ENCODE data around the gene RAB2B.
"Not testable (repeated sequence)": the region's sequence is repeated elsewhere in the genome, so short reads cannot be mapped to it uniquely, and the experiment has no call there.

RAB2B gene

DNA sequence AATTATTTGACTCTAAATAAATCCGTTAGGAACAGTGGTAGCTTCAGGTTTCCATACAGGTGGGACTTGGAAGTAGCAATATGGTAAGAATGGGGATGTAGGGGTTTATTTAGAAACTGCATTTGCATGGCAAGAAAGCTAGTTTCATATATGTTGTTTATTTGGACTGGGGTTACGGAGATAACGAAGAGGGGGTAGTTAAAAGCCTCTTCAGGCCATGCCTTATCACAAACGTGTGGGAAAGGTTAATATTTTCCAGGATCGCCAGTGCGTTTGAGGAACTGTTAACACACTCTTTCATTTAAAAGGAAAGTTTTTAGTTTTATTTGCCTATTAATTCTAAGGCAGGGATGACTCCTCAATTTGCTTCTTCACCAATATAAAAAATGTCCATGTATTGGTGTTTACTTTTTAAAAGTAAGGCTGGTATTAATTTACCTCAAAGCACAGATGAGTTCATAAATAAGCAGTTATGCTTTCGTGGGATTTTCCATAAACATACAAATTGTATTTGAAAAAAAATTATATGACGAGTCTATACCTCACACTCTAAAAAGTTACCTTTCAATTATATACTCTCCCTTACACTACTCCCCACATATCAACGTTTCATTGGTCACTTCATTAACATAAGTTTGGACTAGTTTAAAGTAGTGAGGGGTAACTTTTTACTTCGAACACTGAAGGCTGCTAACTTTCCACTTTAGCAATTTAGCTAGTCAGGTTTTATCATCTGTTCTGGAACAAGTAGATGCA is 814 bp downstream of the RAB2B start:
- H3K27ac ChIP-seq (ENCODE audit: low read length) = peak overlapping the region; percentile 70
- H3K27me3 ChIP-seq (ENCODE audit: low read depth, low read length) = no peaks in the 10 kb centered on the region
- H3K4me1 ChIP-seq (ENCODE audit: control insufficient read depth in 1 of 2, insufficient read depth in 2 of 2, low read length in 2 of 2) = peaks cover 4 to 30% of the 10 kb centered on the region in 2 donors
- H3K9me3 ChIP-seq (ENCODE audit: control insufficient read depth in 1 of 2, low read length in 2 of 2) = no peaks in the 10 kb centered on the region
- peaks cover 3 to 24% of the 10 kb centered on the region in 2 donors for H3K36me3 ChIP-seq (ENCODE audit: control insufficient read depth in 1 of 2, insufficient read depth in 2 of 2, low read length in 2 of 2)
- peak overlapping the region; percentile 86 to 99 for H3K4me3 ChIP-seq (ENCODE audit: low read depth in 1 of 2, low read length in 2 of 2)

DNA sequence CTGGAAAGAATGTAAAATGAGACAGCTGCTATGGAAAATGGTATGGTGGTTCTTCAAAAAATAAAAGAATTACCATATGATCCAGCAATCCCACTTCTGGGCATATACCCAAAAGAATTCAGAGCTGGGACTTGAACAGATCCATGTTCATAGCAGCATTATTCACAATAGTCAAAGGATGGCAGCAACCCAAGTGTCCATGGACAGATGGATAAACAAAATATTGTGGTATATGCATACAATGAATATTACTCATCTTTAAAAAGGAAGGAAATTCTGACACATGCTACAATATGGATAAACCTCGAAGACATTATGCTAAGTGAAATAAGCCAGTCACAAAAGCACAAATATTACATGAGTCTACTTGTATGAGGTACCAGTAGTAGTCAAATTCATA is 9.1 kb downstream of the RAB2B start:
- Histone ChIP-seq H3K27me3 (ENCODE audit: low read depth, low read length) (no peaks in the 10 kb centered on the region), H3K27ac (ENCODE audit: low read length) (no peak overlapping the region), H3K9me3 (ENCODE audit: control insufficient read depth in 1 of 2, low read length in 2 of 2) (no peaks in the 10 kb centered on the region), H3K4me1 (ENCODE audit: control insufficient read depth in 1 of 2, insufficient read depth in 2 of 2, low read length in 2 of 2) (no peaks in the 10 kb centered on the region), H3K4me3 (ENCODE audit: low read depth in 1 of 2, low read length in 2 of 2) (no peak overlapping the region), H3K36me3 (ENCODE audit: control insufficient read depth in 1 of 2, insufficient read depth in 2 of 2, low read length in 2 of 2) (peaks cover 19 to 36% of the 10 kb centered on the region in 2 donors)

DNA sequence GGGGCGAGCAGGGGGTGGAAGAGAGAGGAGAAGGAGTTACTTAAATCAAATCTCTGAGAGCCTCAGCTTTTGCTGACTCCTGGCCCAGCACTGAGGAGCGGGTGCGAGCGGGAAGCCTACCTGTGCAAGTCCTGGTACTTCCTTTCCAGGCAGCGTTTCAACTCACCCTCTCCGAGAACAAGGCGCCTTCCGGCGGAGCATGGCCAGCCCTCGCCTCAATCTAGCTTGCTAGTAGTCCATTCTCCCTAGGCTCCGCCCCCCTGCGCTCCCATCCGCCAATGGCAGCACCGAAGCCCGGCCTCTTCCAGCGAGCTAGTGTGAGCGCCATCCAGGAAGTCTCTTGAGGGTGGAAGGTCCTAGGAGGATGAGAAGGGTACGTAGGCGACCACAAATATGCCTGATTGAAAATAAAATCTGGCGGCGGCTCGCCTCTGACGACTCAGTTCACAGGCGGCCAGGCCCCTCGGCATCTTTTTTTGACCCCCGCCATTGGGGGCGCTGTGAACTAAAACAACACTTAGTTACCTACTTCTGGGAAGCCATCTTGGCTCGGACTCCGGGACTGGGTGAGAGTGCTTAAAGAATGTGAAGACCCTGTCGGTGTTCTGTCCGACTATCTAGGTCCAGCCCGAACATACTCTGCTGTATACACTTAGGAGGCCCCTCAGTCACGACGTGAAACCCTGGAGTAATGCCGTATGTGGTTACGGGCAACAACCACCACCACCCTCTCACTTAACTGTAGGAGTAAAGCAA is 20.7 kb downstream of the RAB2B start, which contains the start of gene CHD8:
Gene CHD8 (minus strand): TSS at position 212 of the 756 bp plus-strand sequence. CDS start 24,480 bp downstream, outside the sequence.
- peaks cover 6 to 12% of the 10 kb centered on the region in 2 donors for H3K36me3 ChIP-seq (ENCODE audit: control insufficient read depth in 1 of 2, insufficient read depth in 2 of 2, low read length in 2 of 2)
- no peaks in the 10 kb centered on the region for H3K9me3 ChIP-seq (ENCODE audit: control insufficient read depth in 1 of 2, low read length in 2 of 2)
- peak within 1 kb of the TSS; percentile 99 for H3K27ac ChIP-seq (ENCODE audit: low read length)
- peaks cover 7 to 21% of the 10 kb centered on the region in 2 donors for H3K4me1 ChIP-seq (ENCODE audit: control insufficient read depth in 1 of 2, insufficient read depth in 2 of 2, low read length in 2 of 2)
- no peaks in the 10 kb centered on the region for H3K27me3 ChIP-seq (ENCODE audit: low read depth, low read length)
- H3K4me3 ChIP-seq (ENCODE audit: low read depth in 1 of 2, low read length in 2 of 2) = peak within 1 kb of the TSS; percentile 88 to 93

DNA sequence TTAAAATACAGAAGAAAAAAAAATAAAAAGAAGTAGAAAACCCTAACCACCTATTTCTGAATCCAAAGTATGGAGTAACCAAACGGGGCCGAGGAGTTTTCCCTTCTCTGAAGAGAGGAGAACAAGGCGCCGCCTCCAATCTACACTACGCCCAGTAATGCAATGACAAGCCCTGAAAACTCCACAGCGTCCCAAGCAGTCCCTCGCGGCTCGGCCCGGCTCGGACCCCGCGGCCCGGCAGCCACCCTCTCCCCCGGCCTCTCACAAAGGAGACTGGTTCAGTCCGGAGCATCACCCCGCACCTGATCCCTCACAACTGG is 21.2 kb downstream of the RAB2B start:
- Histone ChIP-seq H3K4me1 (ENCODE audit: control insufficient read depth in 1 of 2, insufficient read depth in 2 of 2, low read length in 2 of 2) (peaks cover 7 to 21% of the 10 kb centered on the region in 2 donors), H3K36me3 (ENCODE audit: control insufficient read depth in 1 of 2, insufficient read depth in 2 of 2, low read length in 2 of 2) (peaks cover 6 to 7% of the 10 kb centered on the region in 2 donors)

DNA sequence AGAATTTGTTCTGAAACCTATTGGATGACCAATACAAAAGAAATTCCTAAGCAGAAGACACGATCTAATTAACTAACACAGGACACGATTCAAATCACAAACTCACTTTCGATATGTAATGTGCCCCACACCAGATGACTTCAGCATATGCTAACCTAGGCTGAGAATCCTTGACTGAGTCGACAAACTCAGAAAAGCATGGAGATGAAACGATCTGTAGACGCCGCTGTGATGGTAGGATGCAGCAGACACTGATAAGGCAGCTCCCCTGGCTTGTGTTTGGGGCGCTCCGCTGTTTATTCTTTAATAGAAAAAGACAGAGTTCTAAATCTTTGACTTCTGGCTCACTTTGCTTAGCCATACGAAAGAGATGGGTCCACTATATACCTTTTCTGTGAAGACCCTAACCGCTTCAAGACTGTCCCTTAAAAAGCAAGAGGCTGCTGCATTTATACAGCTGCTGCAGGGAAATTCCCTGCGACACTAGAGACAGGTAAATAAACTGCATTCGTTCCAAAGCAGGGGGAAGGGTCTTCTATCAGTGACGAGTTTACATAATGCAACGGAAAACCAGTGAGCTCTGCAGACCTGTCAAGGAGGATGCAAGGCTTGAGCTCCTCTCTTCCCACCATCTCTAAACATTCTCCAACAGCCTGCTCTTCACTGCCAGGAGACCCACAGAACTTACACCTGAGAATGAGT is 21.8 kb downstream of the RAB2B start:
- peaks cover 7 to 21% of the 10 kb centered on the region in 2 donors for H3K4me1 ChIP-seq (ENCODE audit: control insufficient read depth in 1 of 2, insufficient read depth in 2 of 2, low read length in 2 of 2)
- H3K4me3 ChIP-seq (ENCODE audit: low read depth in 1 of 2, low read length in 2 of 2) = peak overlapping the region; percentile 88 to 93
- no peaks in the 10 kb centered on the region for H3K9me3 ChIP-seq (ENCODE audit: control insufficient read depth in 1 of 2, low read length in 2 of 2)
- peaks cover 4% of the 10 kb centered on the region in 2 donors for H3K36me3 ChIP-seq (ENCODE audit: control insufficient read depth in 1 of 2, insufficient read depth in 2 of 2, low read length in 2 of 2)
- H3K27ac ChIP-seq (ENCODE audit: low read length) = peak overlapping the region; percentile 99
- H3K27me3 ChIP-seq (ENCODE audit: low read depth, low read length) = no peaks in the 10 kb centered on the region

More for the DNA sequence above, 21.2 kb downstream of the RAB2B start:
- Histone ChIP-seq H3K9me3 (ENCODE audit: control insufficient read depth in 1 of 2, low read length in 2 of 2) (no peaks in the 10 kb centered on the region), H3K4me3 (ENCODE audit: low read depth in 1 of 2, low read length in 2 of 2) (peak overlapping the region; percentile 88 to 93), H3K27ac (ENCODE audit: low read length) (peak overlapping the region; percentile 99), H3K27me3 (ENCODE audit: low read depth, low read length) (no peaks in the 10 kb centered on the region)

DNA sequence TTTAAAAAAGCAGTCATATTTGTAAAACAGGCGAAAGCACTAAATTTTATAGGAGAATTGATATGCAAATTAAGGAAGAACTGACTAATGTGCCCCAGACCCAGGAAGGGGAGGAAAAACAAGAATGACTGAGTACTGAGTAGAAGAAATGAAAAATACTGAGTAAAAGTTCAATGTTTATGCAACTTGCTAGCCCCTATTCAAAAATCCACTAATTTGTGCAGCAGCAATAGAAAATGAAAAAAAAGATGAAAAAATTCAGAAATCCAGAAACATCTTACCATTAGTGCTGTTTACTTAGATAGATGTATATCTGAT is 26.9 kb downstream of the RAB2B start:
- Histone ChIP-seq H3K27ac (ENCODE audit: low read length) (no peak overlapping the region), H3K4me1 (ENCODE audit: control insufficient read depth in 1 of 2, insufficient read depth in 2 of 2, low read length in 2 of 2) (peaks cover 3 to 15% of the 10 kb centered on the region in 2 donors), H3K27me3 (ENCODE audit: low read depth, low read length) (no peaks in the 10 kb centered on the region), H3K36me3 (ENCODE audit: control insufficient read depth in 1 of 2, insufficient read depth in 2 of 2, low read length in 2 of 2) (no peaks in the 10 kb centered on the region), H3K9me3 (ENCODE audit: control insufficient read depth in 1 of 2, low read length in 2 of 2) (no peaks in the 10 kb centered on the region), H3K4me3 (ENCODE audit: low read depth in 1 of 2, low read length in 2 of 2) (no peak overlapping the region)

DNA sequence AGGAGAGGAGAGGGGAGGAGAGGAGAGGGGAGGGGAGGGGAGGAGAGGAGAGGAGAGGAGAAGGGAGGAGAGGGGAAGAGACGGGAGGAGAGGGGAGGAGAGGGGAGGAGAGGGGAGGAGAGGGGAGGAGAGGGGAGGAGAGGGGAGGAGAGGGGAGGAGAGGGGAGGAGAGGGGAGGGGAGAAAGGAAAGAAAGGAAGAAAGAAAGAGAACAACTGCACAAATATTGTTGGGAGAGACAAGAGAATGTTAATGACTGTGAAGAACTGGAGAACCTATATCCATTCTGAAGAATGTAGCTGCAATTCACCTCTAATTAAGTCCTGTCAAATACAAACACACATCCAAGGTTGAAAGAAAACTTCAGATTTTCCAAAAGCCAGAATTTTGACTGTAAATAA is 34.1 kb downstream of the RAB2B start:
- H3K9me3 ChIP-seq (ENCODE audit: control insufficient read depth in 1 of 2, low read length in 2 of 2); H3K4me3 ChIP-seq (ENCODE audit: low read depth in 1 of 2, low read length in 2 of 2); H3K27me3 ChIP-seq (ENCODE audit: low read depth, low read length); H3K36me3 ChIP-seq (ENCODE audit: control insufficient read depth in 1 of 2, insufficient read depth in 2 of 2, low read length in 2 of 2); H3K27ac ChIP-seq (ENCODE audit: low read length); H3K4me1 ChIP-seq (ENCODE audit: control insufficient read depth in 1 of 2, insufficient read depth in 2 of 2, low read length in 2 of 2): not testable (repeated sequence)

DNA sequence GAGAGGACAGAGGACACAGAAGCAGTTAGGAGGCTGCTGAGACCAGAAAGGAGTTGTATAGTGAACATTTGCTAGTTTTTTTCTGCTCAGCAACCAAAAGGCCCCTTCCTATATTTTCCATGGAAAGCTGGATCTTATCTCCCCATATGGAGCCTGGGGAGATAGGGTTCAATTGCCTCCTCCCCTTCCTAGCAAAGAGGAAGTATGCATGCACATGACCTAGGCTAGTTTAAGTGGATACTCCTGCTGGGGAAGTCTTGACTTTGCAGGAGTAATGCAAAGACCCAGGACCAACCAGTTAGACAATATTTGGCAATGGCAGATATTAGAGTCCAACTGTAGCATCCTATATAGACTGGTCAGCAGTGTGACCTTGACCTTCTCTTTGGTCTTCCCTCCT is 35.9 kb downstream of the RAB2B start:
- Histone ChIP-seq H3K4me1 (ENCODE audit: control insufficient read depth in 1 of 2, insufficient read depth in 2 of 2, low read length in 2 of 2) (peaks cover 6 to 7% of the 10 kb centered on the region in 2 donors), H3K36me3 (ENCODE audit: control insufficient read depth in 1 of 2, insufficient read depth in 2 of 2, low read length in 2 of 2) (no peaks in the 10 kb centered on the region), H3K27ac (ENCODE audit: low read length) (no peak overlapping the region), H3K4me3 (ENCODE audit: low read depth in 1 of 2, low read length in 2 of 2) (no peak overlapping the region), H3K9me3 (ENCODE audit: control insufficient read depth in 1 of 2, low read length in 2 of 2) (no peaks in the 10 kb centered on the region), H3K27me3 (ENCODE audit: low read depth, low read length) (no peaks in the 10 kb centered on the region)

DNA sequence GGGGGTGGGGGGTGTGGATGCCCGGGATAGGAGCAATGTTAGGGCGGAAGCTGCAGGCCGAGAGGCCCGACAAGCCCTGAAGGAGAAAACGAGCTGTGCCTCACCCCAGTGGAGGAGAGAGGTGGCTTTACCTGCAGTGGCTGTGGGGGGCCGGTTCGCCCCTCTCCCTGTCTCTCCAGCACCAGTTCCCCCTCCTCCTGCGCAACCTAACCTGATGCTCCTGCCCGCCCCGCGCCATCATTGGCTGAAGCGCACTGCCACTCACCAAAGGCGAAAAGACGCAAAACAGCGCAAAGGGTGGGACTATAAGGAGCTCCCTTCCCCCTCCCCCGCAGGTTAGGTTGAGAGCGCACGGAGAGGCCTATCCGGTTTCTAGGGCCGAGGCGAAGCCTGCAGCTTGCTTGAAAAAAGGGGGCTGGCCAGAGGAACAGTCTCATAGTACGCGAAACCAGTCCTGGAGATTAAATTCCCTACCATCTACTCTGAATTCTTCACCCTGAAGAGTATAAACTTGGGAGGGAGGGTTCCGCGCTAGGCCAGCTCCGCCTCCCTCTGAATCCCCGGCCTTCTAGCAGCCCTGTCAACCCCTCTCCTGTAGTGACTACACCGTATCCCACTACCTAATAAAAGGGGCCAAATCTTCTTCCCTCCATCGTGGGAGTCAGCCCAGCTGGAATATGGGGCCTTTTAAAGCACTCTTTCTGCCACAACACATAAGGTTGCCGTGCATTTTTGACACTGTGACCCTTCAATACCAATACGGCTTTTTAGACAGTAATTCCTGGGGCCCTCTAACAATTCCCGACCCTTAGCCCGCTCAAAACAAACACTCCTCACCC is 39.5 kb downstream of the RAB2B start:
- Histone ChIP-seq H3K4me3 (ENCODE audit: low read depth in 1 of 2, low read length in 2 of 2) (peak overlapping the region; percentile 58 to 87), H3K27ac (ENCODE audit: low read length) (peak overlapping the region; percentile 95), H3K36me3 (ENCODE audit: control insufficient read depth in 1 of 2, insufficient read depth in 2 of 2, low read length in 2 of 2) (no peaks in the 10 kb centered on the region), H3K27me3 (ENCODE audit: low read depth, low read length) (no peaks in the 10 kb centered on the region), H3K4me1 (ENCODE audit: control insufficient read depth in 1 of 2, insufficient read depth in 2 of 2, low read length in 2 of 2) (peaks cover 7 to 17% of the 10 kb centered on the region in 2 donors), H3K9me3 (ENCODE audit: control insufficient read depth in 1 of 2, low read length in 2 of 2) (no peaks in the 10 kb centered on the region)

DNA sequence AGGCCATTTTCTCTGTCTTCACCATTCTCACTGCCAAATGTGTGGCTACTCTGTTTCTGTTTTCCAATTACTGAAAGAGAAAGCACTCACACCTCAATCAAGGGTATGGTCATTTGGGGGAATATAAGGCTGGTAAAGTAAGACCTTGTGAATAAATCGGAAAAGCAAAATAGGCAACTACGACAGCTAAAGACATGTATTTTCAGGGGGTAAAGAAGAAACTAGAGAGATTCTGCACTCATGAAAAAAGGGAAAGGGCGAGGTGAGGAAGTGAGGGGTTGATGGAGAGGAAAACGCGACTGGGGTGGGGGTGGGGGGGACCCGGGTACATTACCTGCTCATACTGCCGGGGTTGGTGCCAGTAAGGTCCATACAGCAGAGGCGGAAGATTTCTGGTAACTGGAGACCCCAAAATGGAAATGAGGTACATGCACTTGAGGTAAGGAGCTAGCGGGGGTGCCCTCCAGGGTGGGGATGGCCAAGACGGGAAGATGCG is 40.1 kb downstream of the RAB2B start:
- peaks cover 0 to 2% of the 10 kb centered on the region in 2 donors for H3K36me3 ChIP-seq (ENCODE audit: control insufficient read depth in 1 of 2, insufficient read depth in 2 of 2, low read length in 2 of 2)
- no peaks in the 10 kb centered on the region for H3K9me3 ChIP-seq (ENCODE audit: control insufficient read depth in 1 of 2, low read length in 2 of 2)
- H3K27me3 ChIP-seq (ENCODE audit: low read depth, low read length) = no peaks in the 10 kb centered on the region
- peak overlapping the region; percentile 95 for H3K27ac ChIP-seq (ENCODE audit: low read length)
- H3K4me3 ChIP-seq (ENCODE audit: low read depth in 1 of 2, low read length in 2 of 2) = peak overlapping the region; percentile 58 to 87
- H3K4me1 ChIP-seq (ENCODE audit: control insufficient read depth in 1 of 2, insufficient read depth in 2 of 2, low read length in 2 of 2) = peaks cover 7 to 17% of the 10 kb centered on the region in 2 donors

All from muscle layer of duodenum (tissue), 2 donors.